Neural crest cell (in vitro differentiated cells): ENCODE data around the gene BDKRB2. TPM values are rescaled to one million over a fixed set of nuclear protein-coding genes. Genes with fewer than 3 reads are reported as not detected.

Experiments used
- DNase-seq: peaks from one replicate; pipeline ENCODE4 v3.0.0; 2021; ENCODE audit warnings: low read depth, mixed read lengths, low spot score
- H3K27ac Mint-ChIP-seq: one replicate; pipeline ENCODE4 v1.8.0; 2021; ENCODE audit warnings: mild to moderate bottlenecking, mixed read lengths; ENCODE audit not compliant: unreplicated experiment
- H3K27me3 Mint-ChIP-seq: 2 replicates; pipeline ENCODE4 v1.8.0; 2021; ENCODE audit warnings: low read depth, mild to moderate bottlenecking, mixed read lengths
- H3K36me3 Mint-ChIP-seq: 2 replicates; pipeline ENCODE4 v1.8.0; 2021; ENCODE audit warnings: low read depth, mild to moderate bottlenecking, mixed read lengths
- H3K4me1 Mint-ChIP-seq: 2 replicates; pipeline ENCODE4 v1.8.0; 2021; ENCODE audit warnings: mixed read lengths
- H3K4me3 Mint-ChIP-seq: one replicate; pipeline ENCODE4 v1.8.0; 2021; ENCODE audit warnings: mild to moderate bottlenecking, mixed read lengths
- H3K9me3 Mint-ChIP-seq: 2 replicates; pipeline ENCODE4 v1.8.0; 2021; ENCODE audit warnings: mixed read lengths
- CTCF ChIP-seq: fragments of 200-600 bp; sonication (generic); conservative IDR thresholded peaks from 2 replicates; pipeline ENCODE4 v1.5.0; 2021; ENCODE audit warnings: antibody characterized with exemption, mild to moderate bottlenecking
- total RNA-seq: library from RNA; stranded (reverse); gene quantifications from 2 replicates; pipeline ENCODE4 v1.2.1, GENCODE V29; 2021

The BDKRB2 gene
- total RNA-seq, 1 donor from 2014 or later = 0.09 TPM

GRCh38 chr14:96256407-96256806 lies 51.8 kb downstream of the BDKRB2 start:
- DNase-seq = no peak
- peaks cover 3% of the 10 kb centered on the region for H3K36me3 Mint-ChIP-seq
- H3K4me1 Mint-ChIP-seq = no peaks in the 10 kb centered on the region
- H3K27ac Mint-ChIP-seq = no peak overlapping the region
- TF ChIP-seq CTCF = no peak
- peaks cover 4% of the 10 kb centered on the region for H3K9me3 Mint-ChIP-seq
- H3K4me3 Mint-ChIP-seq = no peak overlapping the region
- peaks cover 29% of the 10 kb centered on the region for H3K27me3 Mint-ChIP-seq

GRCh38 chr14:96257056-96257455 lies 52.4 kb downstream of the BDKRB2 start:
- H3K4me3 Mint-ChIP-seq = no peak overlapping the region
- no peak overlapping the region for H3K27ac Mint-ChIP-seq
- H3K36me3 Mint-ChIP-seq = peaks cover 3% of the 10 kb centered on the region
- no peak for DNase-seq
- no peaks in the 10 kb centered on the region for H3K4me1 Mint-ChIP-seq
- peaks cover 29% of the 10 kb centered on the region for H3K27me3 Mint-ChIP-seq
- H3K9me3 Mint-ChIP-seq = peaks cover 4% of the 10 kb centered on the region
- no peak for TF ChIP-seq CTCF

GRCh38 chr14:96257900-96258299 lies 53.3 kb downstream of the BDKRB2 start:
- H3K27ac Mint-ChIP-seq = no peak overlapping the region
- H3K36me3 Mint-ChIP-seq = peaks cover 3% of the 10 kb centered on the region
- peaks cover 29% of the 10 kb centered on the region for H3K27me3 Mint-ChIP-seq
- no peak for DNase-seq
- no peak for TF ChIP-seq CTCF
- H3K4me1 Mint-ChIP-seq = no peaks in the 10 kb centered on the region
- no peak overlapping the region for H3K4me3 Mint-ChIP-seq
- peaks cover 4% of the 10 kb centered on the region for H3K9me3 Mint-ChIP-seq

GRCh38 chr14:96260341-96260821 lies 55.7 kb downstream of the BDKRB2 start:
- no peak for TF ChIP-seq CTCF
- no peaks in the 10 kb centered on the region for H3K4me1 Mint-ChIP-seq
- no peak overlapping the region for H3K4me3 Mint-ChIP-seq
- DNase-seq = no peak
- H3K27me3 Mint-ChIP-seq = peaks cover 24% of the 10 kb centered on the region
- H3K9me3 Mint-ChIP-seq = peaks cover 4% of the 10 kb centered on the region
- H3K36me3 Mint-ChIP-seq = peaks cover 3% of the 10 kb centered on the region
- no peak overlapping the region for H3K27ac Mint-ChIP-seq

GRCh38 chr14:96261053-96261452 lies 56.4 kb downstream of the BDKRB2 start:
- Mint-ChIP-seq H3K9me3 (peaks cover 4% of the 10 kb centered on the region), H3K36me3 (peaks cover 3% of the 10 kb centered on the region), H3K4me3 (no peak overlapping the region), H3K4me1 (no peaks in the 10 kb centered on the region), H3K27ac (no peak overlapping the region), H3K27me3 (peaks cover 20% of the 10 kb centered on the region)
- DNase-seq = no peak
- TF ChIP-seq CTCF = no peak
